Ovary (tissue), 3 donors: Measurements from ENCODE around the gene STAB1.

ENCODE experiments used
- CTCF ChIP-seq, 3 donors: fragments of 450-650 bp in 2 of 3; fragments of 200-600 bp in 1 of 3; IDR thresholded peaks; one replicate each; pipeline versions ENCODE4 v1.5.1 to v1.8.0; 2016 to 2022; ENCODE audit warnings: antibody characterized with exemption in 3 of 3, mild to moderate bottlenecking in 1 of 3
- POLR2A ChIP-seq: fragments of 450-650 bp; IDR thresholded peaks from one replicate; pipeline ENCODE4 v1.6.1; 2017; ENCODE audit warnings: antibody characterized with exemption, mild to moderate bottlenecking, moderate library complexity
- donor health status: DM: no; HTN: no; CAD: no.

GRCh38 chr3:52469001-52469400 lies 26.1 kb upstream of the STAB1 start:
- no peak for TF ChIP-seq CTCF (IDR thresholded peaks at IDR 0.05)
- TF ChIP-seq POLR2A: no peak
